NOMO-1 treated with dmso at 0.1 percent for 144 hours (cell line): ENCODE data around the gene RFNG.

Experiments
- DNase-seq: peaks from one replicate; lab custom pipeline; 2025; ENCODE audit not compliant: unreplicated experiment; lab: John Stamatoyannopoulos, UW

Gene RFNG

GRCh38 chr17:82059272-82060000, 7.8 kb upstream of the RFNG start:
- DNase-seq = no peak

GRCh38 chr17:82058855-82059249, 7.2 kb upstream of the RFNG start:
- no peak for DNase-seq

GRCh38 chr17:82058230-82058854, 6.7 kb upstream of the RFNG start:
- DNase-seq = no peak

GRCh38 chr17:82056729-82057621, 5.4 kb upstream of the RFNG start:
- no peak for DNase-seq

- no peak for DNase-seq
These were observed 4.5 kb upstream of the RFNG start for GRCh38 chr17:82055965-82056728.

GRCh38 chr17:82055023-82055964, 3.7 kb upstream of the RFNG start:
- DNase-seq = no peak

- DNase-seq = no peak
These were observed 2.9 kb upstream of the RFNG start for GRCh38 chr17:82054351-82055022.

- no peak for DNase-seq
These were observed 2.1 kb upstream of the RFNG start for GRCh38 chr17:82053556-82054263.

GRCh38 chr17:82053130-82053529, 1.5 kb upstream of the RFNG start:
- no peak for DNase-seq

- no peak for DNase-seq
These were observed 1.0 kb upstream of the RFNG start for GRCh38 chr17:82052638-82053059.

GRCh38 chr17:82050761-82051641, 610 bp downstream of the RFNG start:
- DNase-seq = no peak

GRCh38 chr17:82050152-82050760, 1.4 kb downstream of the RFNG start:
- DNase-seq = no peak

GRCh38 chr17:82049521-82049971, 2.1 kb downstream of the RFNG start:
- DNase-seq = no peak

GRCh38 chr17:82049106-82049505, 2.5 kb downstream of the RFNG start:
- no peak for DNase-seq

GRCh38 chr17:82048571-82048971, 3.0 kb downstream of the RFNG start:
- DNase-seq = no peak

GRCh38 chr17:82047914-82048570, 3.6 kb downstream of the RFNG start:
- DNase-seq = no peak

- DNase-seq = no peak
These were observed 4.2 kb downstream of the RFNG start for GRCh38 chr17:82047379-82047778.
